NCI-H2029 (cell line): Measurements from ENCODE around the gene ADRB1.

Source experiments
- DNase-seq: peaks from one replicate; lab custom pipeline; 2025; lab: John Stamatoyannopoulos, UW

The ADRB1 gene

GRCh38 chr10:114057855-114058254 lies 14.2 kb downstream of the ADRB1 start:
- no peak for DNase-seq

DNA sequence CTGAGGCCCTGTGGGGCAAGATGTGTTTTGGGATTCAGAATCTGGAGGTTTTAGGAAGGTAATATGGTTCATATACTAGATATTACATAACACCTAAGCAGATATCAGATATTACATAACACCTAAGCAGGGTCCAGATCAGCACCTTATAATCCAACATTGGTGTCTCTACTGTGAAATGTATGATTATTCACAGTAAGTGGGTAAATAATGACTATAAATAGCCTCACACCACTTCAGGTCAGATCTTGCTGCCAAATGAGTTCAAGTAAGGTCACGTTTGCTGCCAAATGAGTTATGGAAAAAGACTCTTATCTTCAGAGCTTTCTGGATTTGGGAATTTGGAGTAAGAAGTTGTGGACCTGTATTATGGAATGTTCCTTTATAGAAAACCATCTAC lies 14.6 kb downstream of the ADRB1 start:
- DNase-seq: no peak

DNA sequence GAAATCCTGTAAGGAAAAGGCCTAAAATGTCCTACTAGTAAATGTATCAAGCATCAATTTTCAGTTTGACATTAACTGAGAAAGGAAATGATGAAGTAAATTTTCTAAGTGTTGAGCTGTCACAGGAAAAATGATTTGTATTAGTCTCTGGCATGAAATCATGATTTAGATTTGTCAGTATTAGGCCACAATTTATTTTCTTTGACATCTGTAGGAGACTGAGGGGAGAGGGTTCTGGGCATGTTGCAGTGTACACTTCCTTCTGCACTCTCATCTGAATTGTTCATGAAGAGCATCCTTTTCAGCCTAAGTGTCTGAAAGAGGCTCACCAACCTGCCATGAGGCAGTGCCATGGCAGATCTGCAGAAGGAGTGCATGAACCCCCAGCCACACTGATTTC lies 15.9 kb downstream of the ADRB1 start:
- no peak for DNase-seq

DNA sequence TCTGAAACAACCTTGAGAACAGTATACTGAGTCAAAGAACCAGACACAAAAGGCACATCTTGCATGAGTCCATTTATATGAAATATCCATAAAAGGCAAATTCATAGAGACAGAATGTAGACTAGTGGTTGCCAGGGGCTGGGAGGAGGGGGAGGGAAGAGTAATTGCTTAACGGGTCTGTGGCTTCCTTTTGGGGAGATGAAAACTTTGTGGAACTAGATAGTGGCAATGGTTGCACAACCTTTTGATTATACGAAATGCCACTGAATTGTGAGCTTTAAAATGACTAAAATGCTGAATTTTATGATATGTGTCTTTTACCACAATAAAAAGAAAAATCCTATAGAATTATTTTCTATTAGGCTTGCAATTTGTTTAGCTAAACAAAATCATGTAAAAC lies 16.8 kb downstream of the ADRB1 start:
- no peak for DNase-seq

DNA sequence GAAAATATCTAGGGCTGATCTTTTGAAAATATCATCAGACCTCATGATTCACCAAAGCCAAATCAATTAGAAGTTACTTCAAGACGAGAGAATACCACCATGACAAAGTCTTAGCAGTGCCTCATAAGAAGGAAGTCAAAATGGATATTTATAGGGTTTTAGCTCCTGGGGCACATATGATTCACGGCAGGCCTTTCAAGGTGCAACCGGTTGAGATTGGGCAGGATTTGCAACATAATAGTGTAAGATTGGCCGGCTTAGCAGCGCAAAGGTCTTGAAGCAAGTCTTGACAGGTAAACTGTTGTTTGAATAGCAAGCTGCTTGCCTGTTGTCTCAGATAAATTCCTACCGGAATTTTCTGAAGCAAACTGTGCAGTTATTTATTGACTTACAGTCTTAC lies 17.5 kb downstream of the ADRB1 start:
- no peak for DNase-seq

- DNase-seq: no peak
Observed at GRCh38 chr10:114061789-114062188, 18.1 kb downstream of the ADRB1 start.

GRCh38 chr10:114064151-114065048 lies 20.7 kb downstream of the ADRB1 start:
- DNase-seq: no peak

DNA sequence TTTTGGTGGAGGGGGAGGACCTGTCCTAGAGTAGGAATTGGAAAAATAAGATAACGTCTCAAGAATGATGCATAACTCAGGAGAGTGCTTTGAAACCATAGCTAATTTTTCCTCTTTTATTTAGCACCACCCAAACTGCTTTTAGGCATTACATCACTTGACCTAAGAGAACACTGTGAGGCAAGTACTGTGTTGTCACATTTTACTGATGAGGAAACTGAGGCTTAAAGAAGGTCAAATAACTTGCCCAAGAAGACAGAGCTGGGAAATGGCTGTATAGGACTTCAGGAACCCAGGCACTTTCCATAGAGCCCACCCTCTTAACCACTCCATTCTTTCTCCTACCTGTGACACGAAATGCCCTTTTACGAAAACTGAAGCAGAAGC lies 21.4 kb downstream of the ADRB1 start:
- no peak for DNase-seq

DNA sequence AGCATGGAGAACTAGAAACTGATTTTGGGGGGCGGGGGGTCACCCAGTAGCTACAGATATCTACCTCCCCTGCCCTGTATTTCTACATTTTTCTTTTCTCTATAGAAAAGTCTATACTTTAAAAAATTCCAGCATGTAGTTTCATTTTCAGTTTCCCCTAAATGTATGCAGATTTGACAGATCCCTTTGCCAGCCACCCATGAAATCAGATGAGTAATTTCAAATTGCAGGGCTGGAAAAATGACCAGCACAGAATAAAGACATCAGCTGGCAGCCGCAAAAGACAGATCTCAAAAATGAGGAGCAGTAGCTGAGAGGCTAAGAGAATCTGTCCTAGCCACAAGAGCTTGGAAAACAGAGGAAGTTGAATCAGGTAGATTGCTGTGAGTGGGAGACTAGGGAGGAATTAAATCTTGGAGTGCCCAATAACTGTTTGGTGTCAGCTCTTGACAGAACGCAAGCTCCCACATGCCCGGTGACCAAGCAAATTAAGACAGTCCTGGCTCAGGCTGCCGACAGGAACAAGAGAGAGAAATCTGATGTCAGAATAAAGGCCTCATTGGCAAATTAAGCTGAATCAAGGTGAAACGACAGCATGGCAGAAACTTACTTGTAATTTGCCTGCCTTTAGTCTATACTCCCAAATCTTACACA lies 24.5 kb downstream of the ADRB1 start:
- DNase-seq: no peak

DNA sequence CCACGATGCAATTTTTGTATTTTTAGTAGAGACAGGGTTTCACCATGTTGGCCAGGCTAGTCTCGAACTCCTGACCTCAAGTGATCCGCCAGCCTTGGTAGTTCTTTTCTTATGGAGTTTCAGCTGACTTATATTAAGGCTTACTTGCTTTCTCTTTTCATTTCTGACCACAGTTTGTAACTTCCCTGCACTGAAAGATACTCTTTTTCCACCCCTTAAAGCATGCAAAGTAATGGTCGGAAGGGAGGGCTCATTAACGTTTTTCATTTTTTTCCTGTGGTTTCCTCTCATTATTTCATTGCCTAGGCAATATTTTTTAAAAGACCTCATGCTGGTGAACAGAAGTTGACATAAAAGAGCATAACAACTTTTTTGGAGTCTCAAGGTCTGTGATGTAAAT lies 27.0 kb downstream of the ADRB1 start:
- DNase-seq: no peak

DNA sequence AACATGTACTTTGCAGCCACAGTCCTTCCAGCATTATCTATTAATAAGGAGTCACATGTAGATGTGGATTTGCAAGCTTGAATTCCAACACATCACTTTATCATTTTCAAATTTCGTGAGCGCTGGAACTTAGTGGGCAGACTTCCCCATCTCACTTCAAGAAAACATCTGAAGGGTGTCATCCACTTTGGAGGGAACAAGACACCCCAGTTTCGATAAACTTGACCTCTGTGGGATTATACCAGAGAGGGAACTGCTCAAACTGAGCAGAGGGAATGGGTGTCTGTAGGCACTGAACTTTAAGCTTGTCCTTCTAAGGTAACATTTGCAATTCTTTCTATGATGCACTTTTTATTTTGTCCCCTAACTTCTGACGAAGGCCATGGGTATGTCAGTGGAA lies 27.5 kb downstream of the ADRB1 start:
- DNase-seq: no peak

GRCh38 chr10:114073395-114074186 lies 29.9 kb downstream of the ADRB1 start:
- DNase-seq: no peak

DNA sequence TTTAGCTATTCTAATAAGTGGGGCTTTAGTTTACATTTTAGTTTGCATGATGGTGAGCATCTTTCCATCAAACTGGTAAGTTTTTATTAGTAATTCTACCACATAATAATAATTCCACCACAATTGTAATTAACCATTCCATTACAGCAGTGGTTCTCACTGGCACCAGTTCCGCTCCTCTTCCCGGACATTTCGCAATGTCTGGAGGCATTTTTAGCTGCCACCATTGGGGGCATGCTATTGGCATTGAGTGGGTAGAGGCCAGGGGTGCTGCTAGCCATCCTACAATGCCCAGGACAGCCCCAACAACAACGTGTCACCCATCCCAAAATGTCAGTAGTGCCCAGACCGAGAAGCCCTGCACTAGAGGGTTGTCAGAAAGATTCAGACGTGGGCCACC lies 31.4 kb downstream of the ADRB1 start:
- no peak for DNase-seq

DNA sequence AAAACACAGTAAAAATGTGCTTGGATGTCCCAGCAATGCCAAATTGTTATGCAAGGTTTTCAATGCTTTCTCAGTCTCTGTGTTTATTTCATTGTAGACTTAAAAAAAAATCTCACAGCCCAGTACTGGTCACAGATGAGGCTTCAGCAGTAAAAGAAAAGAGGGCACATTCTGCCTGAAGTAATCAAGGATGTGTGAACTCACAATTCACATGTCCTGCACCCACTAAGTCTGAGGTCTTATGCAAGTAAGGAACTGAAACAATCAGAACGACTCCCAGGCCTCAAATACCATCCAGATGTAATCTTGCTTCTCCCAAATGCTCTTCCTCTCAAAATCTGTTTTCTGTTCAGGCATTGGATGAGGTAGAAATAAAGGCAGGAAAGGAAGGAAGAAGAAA lies 33.7 kb downstream of the ADRB1 start:
- DNase-seq: no peak

GRCh38 chr10:114077815-114078219 lies 34.2 kb downstream of the ADRB1 start:
- no peak for DNase-seq

GRCh38 chr10:114078346-114078745 lies 34.7 kb downstream of the ADRB1 start:
- DNase-seq: no peak

DNA sequence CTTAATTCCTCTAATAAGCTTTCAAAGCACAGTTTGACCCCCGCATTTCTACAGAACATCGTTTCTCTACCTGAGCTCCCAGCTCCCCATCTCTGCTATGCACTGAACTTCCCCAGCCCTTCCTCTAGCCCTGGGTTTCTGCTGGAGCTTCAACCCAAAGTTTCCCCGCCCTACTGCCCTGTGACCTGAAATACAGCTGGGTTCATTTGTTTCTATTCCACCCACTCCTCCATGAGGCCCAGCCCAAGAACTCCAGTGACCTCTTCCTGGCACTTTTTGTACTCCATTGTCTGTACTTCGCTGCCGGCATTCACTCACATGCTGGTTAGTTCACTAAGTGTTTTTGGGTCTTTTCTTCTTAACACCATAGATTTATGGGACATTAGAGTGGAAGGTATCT lies 35.8 kb downstream of the ADRB1 start:
- DNase-seq: no peak

DNA sequence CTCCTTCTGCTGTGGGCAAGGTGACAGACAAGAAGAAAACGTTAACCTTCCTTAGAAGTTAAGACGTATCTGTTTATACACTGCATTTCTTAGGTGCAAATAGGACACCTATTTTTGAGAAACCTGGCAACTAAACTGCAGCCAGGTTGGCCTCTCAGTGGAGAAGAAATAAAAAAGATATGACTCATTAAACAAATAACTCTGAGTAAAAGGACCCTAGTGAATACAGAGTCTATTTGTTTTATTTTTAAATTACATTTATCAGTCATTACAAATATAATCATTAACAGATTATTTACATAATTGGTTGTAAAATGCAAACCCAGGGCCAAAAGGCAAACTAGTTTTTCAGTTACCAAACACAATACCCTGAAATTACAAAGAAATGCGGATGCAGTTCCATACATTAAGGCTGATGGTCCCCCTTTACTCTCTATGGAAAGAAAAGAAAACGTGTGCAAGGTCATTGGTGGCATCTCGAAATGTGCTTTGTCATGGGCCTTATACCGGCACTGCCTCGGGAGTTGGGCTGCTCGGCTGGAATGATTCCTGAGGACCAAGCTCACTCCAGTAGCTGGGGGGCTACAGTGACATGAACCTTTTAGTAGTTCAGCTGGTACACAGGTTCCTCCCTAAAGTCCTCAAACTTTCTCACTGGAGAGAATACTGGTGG lies 38.4 kb downstream of the ADRB1 start:
- DNase-seq: no peak

- DNase-seq: peak; percentile 4
Observed at GRCh38 chr10:114083040-114083439, 39.4 kb downstream of the ADRB1 start.

DNA sequence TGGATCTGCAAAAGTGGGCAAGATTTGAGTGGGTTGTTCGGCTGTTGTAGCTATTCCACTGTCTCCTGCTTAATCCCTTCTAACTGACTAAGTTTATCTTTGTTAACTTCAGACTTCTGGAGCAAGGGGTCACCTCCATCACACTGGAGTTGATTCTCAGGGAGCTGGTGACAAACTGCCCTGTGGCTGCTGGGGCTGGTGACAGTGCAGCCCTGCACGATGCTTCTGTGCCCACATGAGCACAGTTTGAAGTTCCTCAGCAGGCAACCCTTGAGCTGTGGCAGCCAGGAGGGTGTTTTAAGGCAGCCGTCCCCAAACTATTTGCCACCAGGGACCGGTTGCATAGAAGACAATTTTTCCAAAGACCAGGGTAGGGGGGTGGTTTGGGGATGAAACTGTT lies 40.5 kb downstream of the ADRB1 start:
- DNase-seq: no peak

- no peak for DNase-seq
Observed at GRCh38 chr10:114087255-114087654, 43.6 kb downstream of the ADRB1 start.

DNA sequence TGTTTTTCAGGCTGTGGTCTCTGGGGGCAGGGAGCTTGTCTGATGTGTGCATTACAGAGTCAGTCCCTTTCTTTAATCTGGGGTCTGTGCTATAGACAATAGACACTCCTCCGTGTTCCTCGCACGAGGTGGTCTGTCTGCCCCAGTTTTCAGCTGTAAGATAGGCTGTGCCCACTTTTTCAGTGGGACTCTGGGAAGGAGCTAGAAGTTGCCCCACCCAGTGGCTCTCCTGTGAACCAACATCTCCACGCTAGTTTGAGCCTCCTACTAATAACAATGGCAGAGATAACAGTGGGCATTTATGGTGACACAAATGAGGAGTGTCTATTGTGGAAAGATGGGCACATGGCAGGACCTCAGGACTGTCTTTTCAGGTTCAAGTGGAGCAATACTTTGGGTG lies 44.0 kb downstream of the ADRB1 start:
- DNase-seq: no peak
